Esophagus (tissue), 2 donors: ENCODE measurements around the gene NUDCD3. TPM values are rescaled to one million over a fixed set of nuclear protein-coding genes. Genes with fewer than 3 reads are reported as not detected.

ENCODE experiments used
- H3K27ac ChIP-seq, 2 donors: one replicate each; pipeline ENCODE4 v1.5.1; 2013; ENCODE audit warnings: low read depth in 2 of 2, mild to moderate bottlenecking in 2 of 2, inconsistent platforms in 1 of 2, low read length in 1 of 2, moderate library complexity in 1 of 2
- H3K27me3 ChIP-seq, 2 donors: one replicate each; pipeline ENCODE4 v1.6.1; 2013; ENCODE audit warnings: low read length in 2 of 2, control low read depth in 1 of 2, mild to moderate bottlenecking in 1 of 2; ENCODE audit not compliant: insufficient read depth in 2 of 2, control insufficient read depth in 1 of 2
- H3K36me3 ChIP-seq, 2 donors: one replicate each; pipeline ENCODE4 v1.6.1; 2013; ENCODE audit warnings: low read length in 1 of 2; ENCODE audit not compliant: control insufficient read depth in 2 of 2, insufficient read depth in 2 of 2
- H3K4me1 ChIP-seq, 2 donors: one replicate each; pipeline ENCODE4 v1.6.1; 2013; ENCODE audit warnings: low read length in 1 of 2; ENCODE audit not compliant: control insufficient read depth in 2 of 2, insufficient read depth in 2 of 2
- H3K4me3 ChIP-seq, 2 donors: one replicate each; pipeline ENCODE4 v1.5.1; 2013; ENCODE audit warnings: low read length in 2 of 2, mild to moderate bottlenecking in 2 of 2, low read depth in 1 of 2, moderate library complexity in 1 of 2
- H3K9me3 ChIP-seq, 2 donors: one replicate each; pipeline ENCODE4 v1.6.1; 2013; ENCODE audit warnings: mild to moderate bottlenecking in 2 of 2, low read depth in 1 of 2, low read length in 1 of 2, moderate library complexity in 1 of 2; ENCODE audit not compliant: control insufficient read depth in 2 of 2, insufficient read depth in 1 of 2
- WGBS, 2 donors: extraction: QIAGEN DNeasy Blood & Tissue Kit; methylation state at CpG; one replicate each; pipeline ENCODE4 v1.1.7; 2013; 5-methylcytosine and 5-hydroxymethylcytosine counted together
- polyA plus RNA-seq, 2 donors: library from polyadenylated mRNA; stranded (reverse); fragments of 200-250 nt; gene quantifications; one replicate each; pipeline ENCODE4 v1.2.3, GENCODE V29; 2013
- donor health status: healthy with polysubstance abuse.
- donor health status: Bipolar disorder and iron deficiency.

NUDCD3 gene
- polyA plus RNA-seq, 2 donors: 20.5 to 21.2 TPM

DNA sequence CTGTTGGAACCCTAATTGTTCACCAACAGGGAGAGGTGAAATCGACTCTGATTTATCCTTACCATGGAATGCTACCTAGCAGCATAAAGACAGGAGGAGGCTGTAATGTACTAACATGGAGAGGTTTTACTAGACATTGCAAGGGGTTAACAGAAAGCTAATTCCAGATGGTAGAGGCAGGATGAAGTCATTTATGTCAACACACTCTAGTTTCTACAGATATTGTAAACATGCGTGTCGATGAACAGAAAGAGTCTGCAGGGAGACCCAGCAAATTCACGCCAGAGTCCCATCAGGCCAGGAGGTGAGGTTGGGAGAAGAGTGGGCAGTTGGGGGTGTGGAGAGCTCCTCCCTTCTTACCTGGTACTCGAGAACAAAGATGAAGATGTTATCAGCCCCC is 43.6 kb upstream of the NUDCD3 start:
- 56 to 59% methylated on average over 5 of the region's 5 CpGs for WGBS, 2 donors
- H3K9me3 ChIP-seq: no peaks in the 10 kb centered on the region
- H3K27ac ChIP-seq: no peak overlapping the region
- no peak overlapping the region for H3K4me3 ChIP-seq
- H3K4me1 ChIP-seq: no peaks in the 10 kb centered on the region
- H3K27me3 ChIP-seq: no peaks in the 10 kb centered on the region
- H3K36me3 ChIP-seq: no peaks in the 10 kb centered on the region

DNA sequence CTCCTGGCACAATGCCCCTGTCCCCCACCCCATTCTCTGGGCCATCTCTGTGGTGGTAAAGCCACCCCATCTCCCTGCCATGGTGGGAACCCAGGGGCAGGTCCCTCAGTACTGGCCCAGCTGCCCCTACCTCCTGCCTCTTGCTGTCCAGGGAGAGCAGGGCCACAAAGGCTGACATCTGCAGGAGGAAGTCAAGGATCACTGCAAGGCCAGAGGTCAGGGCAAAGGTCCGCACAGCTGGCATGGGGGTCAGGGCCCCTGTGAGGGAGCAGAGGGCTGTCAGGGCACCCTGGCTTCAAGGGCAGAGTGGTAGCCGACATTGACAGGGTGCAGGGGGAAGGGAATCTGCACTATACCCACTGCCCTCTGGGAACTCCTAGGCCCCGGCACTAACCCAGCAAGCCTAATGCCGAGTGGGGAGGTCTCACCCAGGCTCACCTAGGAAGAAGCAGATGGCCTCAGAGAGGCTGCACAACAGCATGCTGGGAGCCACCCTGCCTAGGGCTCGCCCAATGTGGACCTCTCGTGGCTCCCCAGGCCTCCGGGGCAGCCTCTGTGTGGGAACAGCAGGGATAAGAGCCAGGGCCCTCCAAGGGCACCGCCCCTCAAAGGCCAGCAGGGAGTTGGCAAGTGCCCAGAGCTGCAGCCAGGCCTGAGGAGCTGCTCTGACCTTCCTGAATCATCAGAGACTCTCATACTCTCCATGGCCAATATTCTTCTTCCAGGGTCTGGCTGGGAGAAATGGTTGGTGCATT is 43.0 kb upstream of the NUDCD3 start:
- WGBS, 2 donors: 71 to 78% methylated on average over 8 of the region's 8 CpGs
- H3K36me3 ChIP-seq: no peaks in the 10 kb centered on the region
- no peaks in the 10 kb centered on the region for H3K9me3 ChIP-seq
- no peaks in the 10 kb centered on the region for H3K27me3 ChIP-seq
- no peak overlapping the region for H3K4me3 ChIP-seq
- no peaks in the 10 kb centered on the region for H3K4me1 ChIP-seq
- no peak overlapping the region for H3K27ac ChIP-seq

DNA sequence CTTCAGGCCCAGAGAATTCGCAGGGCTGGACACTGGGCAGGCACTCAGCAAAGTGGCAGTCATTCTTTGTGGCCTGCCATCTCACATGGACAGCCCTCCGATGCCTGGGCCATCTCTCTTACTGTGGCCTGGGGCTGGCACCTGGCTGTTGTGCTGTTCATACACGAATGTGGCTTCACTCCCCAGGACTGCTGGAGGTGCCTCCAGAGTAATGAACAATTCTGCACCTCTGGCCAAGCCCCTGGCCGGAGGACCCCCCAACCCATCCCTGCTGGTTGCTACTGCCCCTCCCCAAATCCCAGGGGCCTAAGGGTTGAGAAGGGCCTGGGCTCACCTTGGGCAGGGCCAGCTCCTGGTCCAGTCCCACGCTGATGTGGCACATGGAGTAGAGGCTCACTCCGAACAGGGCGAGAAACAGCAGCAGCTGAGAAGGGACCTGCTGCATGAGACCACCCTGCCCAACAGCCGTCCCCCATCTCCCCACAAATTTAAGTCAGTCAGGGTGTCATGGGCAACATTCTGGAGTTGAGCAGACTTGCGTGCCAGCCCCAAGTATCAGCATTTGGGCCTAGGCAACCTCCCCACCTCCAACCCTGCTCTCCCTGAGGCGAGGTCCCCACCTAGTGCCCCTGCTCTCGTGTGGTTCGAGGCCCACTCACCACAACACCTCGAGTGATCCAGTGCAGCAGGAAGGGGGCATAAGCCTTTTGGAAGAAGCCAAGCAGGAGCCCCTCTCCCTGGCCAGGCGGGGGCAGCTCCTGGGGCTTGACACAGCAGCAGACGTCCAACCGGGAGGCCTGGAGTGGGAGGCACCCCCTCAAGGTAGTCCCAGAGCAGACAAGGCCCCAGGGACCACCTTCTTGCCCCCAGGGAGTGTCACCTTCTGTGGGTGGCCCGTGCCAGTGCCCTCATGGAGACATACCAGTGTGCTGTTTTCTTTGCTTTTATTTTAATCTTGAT is 41.2 kb upstream of the NUDCD3 start:
- Histone ChIP-seq H3K9me3 (no peaks in the 10 kb centered on the region), H3K36me3 (no peaks in the 10 kb centered on the region), H3K4me3 (no peak overlapping the region), H3K27me3 (no peaks in the 10 kb centered on the region), H3K27ac (no peak overlapping the region), H3K4me1 (no peaks in the 10 kb centered on the region)
- WGBS, 2 donors: 83 to 85% methylated on average over 17 of the region's 17 CpGs

DNA sequence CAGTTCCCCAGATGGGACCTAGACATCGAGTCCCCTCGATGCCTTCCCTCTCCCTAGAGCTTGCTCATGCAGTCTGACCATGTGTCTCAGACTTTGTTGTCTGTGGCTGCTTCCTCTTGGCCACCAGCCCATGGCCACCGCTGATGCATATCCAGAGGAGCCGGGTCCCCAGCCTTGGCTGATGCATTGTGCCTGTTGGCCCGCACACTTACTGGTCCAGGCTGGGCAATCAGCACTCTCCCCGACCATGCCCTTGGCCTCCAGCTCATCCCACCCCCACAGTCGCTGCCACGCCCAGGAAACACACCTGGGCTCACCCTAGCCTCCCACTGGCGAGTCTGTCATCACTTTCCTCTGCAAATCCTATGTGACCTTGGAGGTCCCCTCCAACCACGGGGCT is 40.5 kb upstream of the NUDCD3 start:
- Histone ChIP-seq H3K36me3 (no peaks in the 10 kb centered on the region), H3K9me3 (no peaks in the 10 kb centered on the region)
- 63 to 65% methylated on average over 10 of the region's 10 CpGs for WGBS, 2 donors

DNA sequence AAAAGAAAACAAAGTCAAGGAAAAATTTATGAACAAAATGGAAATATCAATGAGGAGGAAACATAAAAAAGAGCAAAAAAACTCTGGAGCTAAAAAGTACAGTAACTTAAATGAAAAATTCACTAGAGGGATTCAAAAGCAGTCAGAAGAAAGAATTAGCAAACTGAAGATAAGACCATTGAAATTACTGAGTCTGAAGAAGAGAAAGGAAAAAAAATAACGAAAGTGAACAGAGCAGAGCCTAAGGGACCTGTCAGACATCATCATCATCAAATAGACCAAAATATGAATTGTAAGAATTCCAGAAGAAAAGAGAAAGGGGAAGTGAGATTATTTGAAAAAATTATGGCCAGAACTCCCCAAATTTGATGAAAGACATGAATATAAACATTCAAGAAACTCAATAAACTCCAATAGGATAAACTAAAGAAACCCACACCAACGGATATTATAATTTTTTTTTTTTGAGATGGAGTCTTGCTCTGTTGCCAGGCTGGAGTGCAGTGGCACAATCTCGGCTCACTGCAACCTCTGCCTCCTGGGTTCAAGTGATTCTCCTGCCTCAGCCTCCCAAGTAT is 34.4 kb upstream of the NUDCD3 start:
- Histone ChIP-seq H3K4me1 (no peaks in the 10 kb centered on the region), H3K27me3 (no peaks in the 10 kb centered on the region), H3K27ac (no peak overlapping the region), H3K36me3 (no peaks in the 10 kb centered on the region), H3K4me3 (no peak overlapping the region), H3K9me3 (peaks cover 0 to 2% of the 10 kb centered on the region in 2 donors)
- 76 to 85% methylated on average over 3 of the region's 3 CpGs for WGBS, 2 donors

More for the DNA sequence above, 40.5 kb upstream of the NUDCD3 start:
- Histone ChIP-seq H3K27ac (no peak overlapping the region), H3K4me1 (no peaks in the 10 kb centered on the region), H3K4me3 (no peak overlapping the region), H3K27me3 (no peaks in the 10 kb centered on the region)

DNA sequence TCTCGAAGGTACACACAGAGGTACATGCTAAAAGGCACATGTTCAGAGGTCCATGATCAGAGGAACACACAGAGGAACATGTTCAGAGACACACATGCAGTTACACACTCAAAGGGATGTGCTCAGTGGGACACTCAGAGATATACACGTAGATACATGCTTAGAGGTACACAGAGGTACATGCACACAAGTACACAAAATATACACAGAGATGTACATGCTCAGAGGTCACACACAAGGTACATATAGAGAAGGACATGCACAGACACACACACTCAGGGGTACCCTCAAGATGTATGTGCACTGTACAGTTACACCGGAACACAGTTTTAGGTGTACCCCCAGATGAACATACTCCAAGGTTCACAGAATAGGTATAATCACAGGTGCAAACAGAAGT is 31.9 kb upstream of the NUDCD3 start:
- H3K36me3 ChIP-seq: no peaks in the 10 kb centered on the region
- WGBS, 2 donors: 84 to 86% methylated on average over 3 of the region's 3 CpGs
- no peaks in the 10 kb centered on the region for H3K27me3 ChIP-seq
- H3K4me3 ChIP-seq: no peak overlapping the region
- no peaks in the 10 kb centered on the region for H3K4me1 ChIP-seq
- H3K9me3 ChIP-seq: peaks cover 0 to 2% of the 10 kb centered on the region in 2 donors
- H3K27ac ChIP-seq: no peak overlapping the region

DNA sequence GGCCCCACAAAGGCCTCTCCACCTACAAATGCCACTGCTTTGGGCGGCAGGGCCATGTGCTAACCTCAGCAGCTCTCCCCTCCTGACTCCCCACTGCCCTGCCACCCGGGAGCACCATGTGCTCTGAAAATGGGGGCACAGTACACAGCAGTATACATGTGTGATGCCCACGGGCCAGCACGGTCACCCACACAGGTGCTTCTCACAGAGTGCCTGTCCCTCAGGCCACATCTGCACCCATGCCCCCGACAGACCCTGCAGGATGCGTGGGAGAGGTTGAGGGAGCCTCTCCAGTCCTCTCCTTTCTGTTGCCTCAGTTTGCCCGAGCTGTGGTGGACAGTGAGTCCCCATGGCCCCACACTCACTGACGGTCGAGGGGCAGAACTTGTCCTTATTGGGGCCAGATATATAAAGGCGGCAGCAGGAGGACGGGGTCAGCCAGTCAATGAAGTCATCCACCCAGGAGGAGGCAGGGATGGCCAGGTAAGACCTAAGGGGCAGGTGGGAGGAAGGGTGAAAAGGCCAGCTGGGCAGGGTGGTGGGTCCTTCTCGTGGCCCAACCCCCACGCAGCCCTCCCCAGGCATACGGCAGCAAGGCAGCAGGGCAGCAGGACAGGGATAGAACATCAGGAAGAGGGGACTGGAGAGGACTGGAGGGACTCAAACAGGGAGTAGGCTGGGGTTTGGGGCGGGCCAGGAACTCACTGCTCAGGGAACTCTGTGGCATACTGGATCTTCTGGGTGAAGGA is 31.1 kb upstream of the NUDCD3 start:
- WGBS, 2 donors: 82 to 84% methylated on average over 15 of the region's 15 CpGs
- no peaks in the 10 kb centered on the region for H3K27me3 ChIP-seq
- H3K36me3 ChIP-seq: no peaks in the 10 kb centered on the region

DNA sequence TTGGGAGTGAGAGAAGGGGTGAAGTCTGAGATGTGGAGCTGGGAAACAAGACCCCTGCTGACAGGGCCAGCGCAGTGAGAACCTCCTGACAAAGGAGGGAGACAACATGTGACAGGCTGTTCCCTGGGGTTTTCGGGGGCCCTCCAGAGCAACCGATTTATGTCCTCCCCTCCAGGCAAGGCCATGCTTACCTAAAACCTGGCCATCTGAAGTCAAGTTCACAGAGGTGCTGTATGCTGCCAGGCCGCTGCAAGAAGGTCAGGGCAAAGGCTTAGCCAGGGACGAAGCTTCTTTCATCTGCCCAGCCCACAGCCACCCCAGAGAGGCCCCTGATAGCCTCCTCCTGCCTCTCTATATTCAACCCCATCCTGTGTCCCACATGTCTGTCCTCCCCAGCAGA is 30.1 kb upstream of the NUDCD3 start:
- peaks cover 0 to 2% of the 10 kb centered on the region in 2 donors for H3K9me3 ChIP-seq
- no peaks in the 10 kb centered on the region for H3K36me3 ChIP-seq
- H3K27ac ChIP-seq: no peak overlapping the region
- WGBS, 2 donors: 89 to 92% methylated on average over 4 to 5 of the region's 5 CpGs
- H3K4me1 ChIP-seq: peaks cover 4% of the 10 kb centered on the region in 2 donors
- H3K4me3 ChIP-seq: no peak overlapping the region
- no peaks in the 10 kb centered on the region for H3K27me3 ChIP-seq

More for the DNA sequence above, 31.1 kb upstream of the NUDCD3 start:
- Histone ChIP-seq H3K4me3 (no peak overlapping the region), H3K4me1 (no peaks in the 10 kb centered on the region), H3K27ac (no peak overlapping the region), H3K9me3 (peaks cover 0 to 2% of the 10 kb centered on the region in 2 donors)

DNA sequence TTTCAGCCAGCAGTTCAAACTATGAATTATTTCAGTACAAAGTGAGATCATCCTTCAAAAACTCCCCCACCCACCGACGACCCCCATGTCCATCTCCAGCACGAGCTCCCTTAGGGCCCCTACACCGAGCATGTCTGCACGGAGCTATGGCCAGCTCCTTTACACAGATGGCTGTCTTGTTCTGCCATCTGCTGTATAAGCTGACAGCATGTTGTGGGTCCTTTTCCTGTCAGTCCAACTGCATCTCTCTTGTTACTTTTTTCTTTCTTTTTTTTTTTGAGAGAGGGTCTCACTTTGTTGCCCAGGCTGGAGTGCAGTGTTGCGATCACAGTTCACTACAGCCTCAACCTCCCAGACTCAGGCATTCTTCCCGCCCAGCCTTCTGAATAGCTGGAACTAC is 29.1 kb upstream of the NUDCD3 start:
- Histone ChIP-seq H3K9me3 (peaks cover 0 to 2% of the 10 kb centered on the region in 2 donors), H3K4me3 (no peak overlapping the region), H3K27ac (no peak overlapping the region), H3K27me3 (no peaks in the 10 kb centered on the region), H3K4me1 (peaks cover 4% of the 10 kb centered on the region in 2 donors), H3K36me3 (no peaks in the 10 kb centered on the region)
- 69 to 72% methylated on average over 7 of the region's 7 CpGs for WGBS, 2 donors
